Lower leg skin (tissue), 3 donors: ENCODE results near the gene KRT33A.

Experiments used
- POLR2A ChIP-seq, 2 donors: fragments of 450-650 bp; IDR thresholded peaks; one replicate each; pipeline ENCODE4 v1.6.1; 2016 to 2017; ENCODE audit warnings: antibody characterized with exemption in 2 of 2, mild to moderate bottlenecking in 1 of 2, moderate library complexity in 1 of 2
- TF ChIP-seq, protein P1 (sequence below), 3 donors: fragments of 450-650 bp; IDR thresholded peaks; one replicate each; pipeline ENCODE4 v1.5.1; 2016; ENCODE audit warnings: antibody characterized with exemption in 3 of 3, mild to moderate bottlenecking in 3 of 3, moderate library complexity in 2 of 3

DNA sequence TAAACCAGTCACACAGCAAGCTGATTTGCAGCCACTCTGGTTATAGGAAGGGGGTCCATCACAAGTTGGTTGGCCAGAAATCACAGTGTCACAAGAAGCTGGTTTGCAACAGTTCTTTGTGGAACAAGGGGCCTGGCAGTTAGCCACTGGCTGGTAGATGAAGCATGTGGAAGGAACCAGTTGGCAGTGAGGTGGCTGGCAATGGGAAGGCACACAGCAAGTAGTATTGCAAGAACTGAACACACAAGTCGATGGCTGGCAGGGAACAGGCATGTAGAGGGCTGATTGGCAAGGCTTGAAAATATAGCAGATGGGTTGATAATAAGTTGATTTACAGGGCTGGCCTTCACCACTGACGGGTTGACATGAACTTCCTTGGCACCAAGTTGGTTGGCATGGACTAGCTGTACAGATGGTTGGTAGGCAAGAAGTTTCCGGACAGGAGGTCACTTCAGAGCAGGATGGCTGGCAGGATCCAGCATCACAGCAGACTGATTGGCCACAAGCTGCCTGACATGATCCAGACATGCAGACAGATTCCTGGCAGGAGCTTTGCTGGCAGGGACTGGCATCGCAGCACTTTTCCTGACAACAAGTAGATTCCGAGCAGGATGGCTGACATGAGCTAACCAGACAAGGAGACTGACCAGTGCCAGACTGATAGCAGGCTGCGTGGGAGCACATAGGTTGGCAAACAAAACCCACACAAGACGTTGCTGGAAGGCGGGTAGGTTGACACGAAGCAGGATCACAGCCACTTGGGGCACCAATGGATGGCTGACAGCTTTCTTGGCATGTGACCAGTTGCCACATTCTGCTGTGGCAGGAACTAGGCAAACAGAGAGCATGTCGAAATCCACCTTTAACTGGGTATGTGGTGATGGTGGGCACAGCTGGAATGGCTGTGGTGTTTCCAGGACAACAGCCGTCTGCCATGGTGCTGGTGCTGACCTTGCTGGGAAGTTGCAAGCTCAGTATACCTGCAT, 48.4 kb downstream of the KRT33A start, which contains the start of gene KRTAP29-1:
- no peak for TF ChIP-seq POLR2A (IDR thresholded peaks at IDR 0.05)
- TF ChIP-seq, protein P1, sequence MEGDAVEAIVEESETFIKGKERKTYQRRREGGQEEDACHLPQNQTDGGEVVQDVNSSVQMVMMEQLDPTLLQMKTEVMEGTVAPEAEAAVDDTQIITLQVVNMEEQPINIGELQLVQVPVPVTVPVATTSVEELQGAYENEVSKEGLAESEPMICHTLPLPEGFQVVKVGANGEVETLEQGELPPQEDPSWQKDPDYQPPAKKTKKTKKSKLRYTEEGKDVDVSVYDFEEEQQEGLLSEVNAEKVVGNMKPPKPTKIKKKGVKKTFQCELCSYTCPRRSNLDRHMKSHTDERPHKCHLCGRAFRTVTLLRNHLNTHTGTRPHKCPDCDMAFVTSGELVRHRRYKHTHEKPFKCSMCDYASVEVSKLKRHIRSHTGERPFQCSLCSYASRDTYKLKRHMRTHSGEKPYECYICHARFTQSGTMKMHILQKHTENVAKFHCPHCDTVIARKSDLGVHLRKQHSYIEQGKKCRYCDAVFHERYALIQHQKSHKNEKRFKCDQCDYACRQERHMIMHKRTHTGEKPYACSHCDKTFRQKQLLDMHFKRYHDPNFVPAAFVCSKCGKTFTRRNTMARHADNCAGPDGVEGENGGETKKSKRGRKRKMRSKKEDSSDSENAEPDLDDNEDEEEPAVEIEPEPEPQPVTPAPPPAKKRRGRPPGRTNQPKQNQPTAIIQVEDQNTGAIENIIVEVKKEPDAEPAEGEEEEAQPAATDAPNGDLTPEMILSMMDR (IDR thresholded peaks at IDR 0.05) = no peak
